GM12873 (cell line): Measurements from ENCODE around the gene IWS1.

Source experiments
- TF ChIP-seq, protein P1 (sequence below): IDR thresholded peaks from 2 replicates; pipeline ENCODE4 v1.5.1; 2012; ENCODE audit warnings: low read depth, mild to moderate bottlenecking, moderate library complexity, low read length, control low read depth; ENCODE audit not compliant: insufficient read depth; ENCODE audit errors: missing control alignments

IWS1 gene

DNA sequence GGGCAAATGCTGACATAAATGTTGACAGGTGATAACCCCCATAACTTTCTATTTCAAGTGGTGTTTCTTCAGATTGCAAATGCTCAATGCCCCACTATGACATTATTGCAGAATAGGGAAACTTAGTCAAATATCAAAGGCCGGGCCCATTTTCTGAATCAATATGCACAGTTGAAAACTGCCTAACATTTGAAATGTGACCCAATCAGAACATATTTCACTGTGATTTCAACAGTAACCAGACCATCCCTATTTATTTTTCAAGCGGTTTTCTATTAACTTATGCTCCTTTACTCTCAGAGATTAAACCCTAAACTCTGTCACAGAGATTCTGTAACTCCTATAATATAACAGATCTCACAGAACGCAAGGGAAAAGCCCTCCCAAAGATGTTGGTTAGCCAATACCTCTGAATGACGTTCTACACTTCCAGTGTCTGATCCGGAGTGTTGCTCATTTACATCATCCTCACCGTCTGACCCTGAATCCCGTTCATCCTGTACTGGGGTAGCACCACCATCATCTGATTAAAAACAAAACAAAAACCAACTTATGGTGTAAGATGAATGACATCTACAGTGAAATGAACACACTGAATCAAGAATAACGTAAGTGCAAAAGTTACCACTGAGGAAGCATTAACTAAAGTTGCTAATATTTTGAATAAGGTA is 2.9 kb downstream of the IWS1 start:
- TF ChIP-seq, protein P1, sequence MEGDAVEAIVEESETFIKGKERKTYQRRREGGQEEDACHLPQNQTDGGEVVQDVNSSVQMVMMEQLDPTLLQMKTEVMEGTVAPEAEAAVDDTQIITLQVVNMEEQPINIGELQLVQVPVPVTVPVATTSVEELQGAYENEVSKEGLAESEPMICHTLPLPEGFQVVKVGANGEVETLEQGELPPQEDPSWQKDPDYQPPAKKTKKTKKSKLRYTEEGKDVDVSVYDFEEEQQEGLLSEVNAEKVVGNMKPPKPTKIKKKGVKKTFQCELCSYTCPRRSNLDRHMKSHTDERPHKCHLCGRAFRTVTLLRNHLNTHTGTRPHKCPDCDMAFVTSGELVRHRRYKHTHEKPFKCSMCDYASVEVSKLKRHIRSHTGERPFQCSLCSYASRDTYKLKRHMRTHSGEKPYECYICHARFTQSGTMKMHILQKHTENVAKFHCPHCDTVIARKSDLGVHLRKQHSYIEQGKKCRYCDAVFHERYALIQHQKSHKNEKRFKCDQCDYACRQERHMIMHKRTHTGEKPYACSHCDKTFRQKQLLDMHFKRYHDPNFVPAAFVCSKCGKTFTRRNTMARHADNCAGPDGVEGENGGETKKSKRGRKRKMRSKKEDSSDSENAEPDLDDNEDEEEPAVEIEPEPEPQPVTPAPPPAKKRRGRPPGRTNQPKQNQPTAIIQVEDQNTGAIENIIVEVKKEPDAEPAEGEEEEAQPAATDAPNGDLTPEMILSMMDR: no peak

DNA sequence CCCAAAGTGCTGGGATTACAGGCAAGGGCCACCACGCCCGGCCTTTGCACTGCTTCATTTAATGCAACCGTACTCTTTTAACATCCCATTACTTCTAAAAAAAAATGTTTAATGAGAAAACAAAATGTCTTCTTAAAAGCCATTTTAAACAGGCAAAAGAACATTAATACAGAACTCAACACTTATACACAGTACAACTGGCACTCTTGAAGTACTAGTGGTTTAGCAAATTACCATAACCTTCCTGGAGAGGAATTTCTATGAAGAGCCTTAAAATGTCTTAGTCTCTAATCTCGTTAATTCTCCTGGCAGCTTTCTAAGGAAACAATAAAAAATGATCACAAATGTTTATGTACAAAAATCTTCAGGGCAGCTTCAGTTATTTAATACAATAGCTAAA is 5.9 kb downstream of the IWS1 start:
- TF ChIP-seq, protein P1: no peak

DNA sequence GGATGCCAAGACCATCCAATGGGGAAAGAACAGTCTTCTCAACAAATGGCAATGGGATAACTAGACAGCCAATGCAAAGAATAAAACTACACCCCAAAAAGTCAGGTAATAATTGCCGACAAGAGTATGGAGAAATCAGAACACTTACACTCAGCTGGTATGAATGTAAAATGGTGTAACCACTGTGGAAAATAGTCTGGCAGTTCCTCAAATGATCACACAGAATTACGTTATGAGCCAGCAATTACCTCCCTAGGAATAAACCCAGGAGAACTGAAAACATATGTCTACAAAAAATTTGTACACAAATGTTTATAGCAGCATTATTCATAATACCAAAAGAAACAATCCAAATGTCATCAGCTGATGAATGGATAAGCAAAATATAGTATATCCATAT is 8.8 kb downstream of the IWS1 start:
- TF ChIP-seq, protein P1: no peak

DNA sequence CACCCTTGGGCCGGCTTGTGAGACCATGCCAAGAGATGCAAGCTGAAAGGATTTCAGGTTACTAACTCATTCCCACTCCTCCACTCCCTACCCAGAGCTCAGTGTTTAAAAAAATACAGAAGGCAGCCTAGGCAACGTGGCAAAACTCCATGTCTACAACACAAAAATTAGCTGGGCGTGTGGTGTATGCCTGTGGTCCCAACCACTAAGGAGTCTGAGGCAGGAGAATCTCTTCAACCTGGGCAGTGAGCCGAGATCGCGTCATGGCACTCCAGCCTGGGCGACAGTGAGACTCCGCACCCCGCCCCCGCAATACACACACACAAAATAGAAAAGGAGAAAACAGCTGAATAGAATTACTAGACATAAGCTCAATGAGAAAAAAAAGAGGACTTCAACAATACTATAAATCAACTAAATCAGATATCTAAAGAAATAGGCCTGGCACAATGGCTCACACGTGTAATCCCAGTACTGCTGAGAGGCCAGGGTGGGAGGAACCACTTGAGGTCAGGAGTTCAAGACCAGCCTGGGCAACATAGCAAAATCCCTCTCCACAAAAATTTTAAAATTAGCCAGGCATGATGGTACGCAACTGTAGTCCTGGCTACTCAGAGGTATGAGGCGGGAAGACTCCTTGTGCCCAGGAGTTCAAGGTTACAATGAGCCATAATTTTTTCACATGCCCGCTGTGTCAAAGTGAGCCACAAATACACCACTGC is 10.1 kb downstream of the IWS1 start:
- TF ChIP-seq, protein P1: no peak

DNA sequence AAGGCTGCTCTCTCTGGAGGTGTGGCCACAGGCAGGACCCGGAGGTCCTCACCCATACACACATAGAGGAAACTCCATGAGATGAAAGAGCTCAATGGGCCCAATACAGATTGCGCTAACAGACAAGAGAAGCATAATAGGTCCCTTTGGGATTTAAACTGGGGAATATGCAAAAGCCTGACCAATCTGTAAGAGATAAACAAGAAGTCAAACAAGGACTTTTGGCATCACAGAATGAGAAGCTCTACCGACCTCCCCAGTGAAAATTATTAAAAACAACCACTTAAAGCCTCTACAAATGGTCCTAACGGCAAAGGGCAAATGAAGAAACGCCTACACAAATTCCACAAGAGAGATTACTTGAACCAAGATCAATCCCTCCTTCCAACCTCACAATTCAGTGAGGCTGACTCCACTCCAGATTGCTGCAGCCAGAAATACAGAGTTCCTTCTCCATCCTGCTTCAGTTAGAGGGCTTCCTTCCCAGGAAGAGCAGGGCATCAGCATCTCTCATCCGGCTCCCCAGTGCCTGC is 10.8 kb downstream of the IWS1 start:
- TF ChIP-seq, protein P1: no peak

DNA sequence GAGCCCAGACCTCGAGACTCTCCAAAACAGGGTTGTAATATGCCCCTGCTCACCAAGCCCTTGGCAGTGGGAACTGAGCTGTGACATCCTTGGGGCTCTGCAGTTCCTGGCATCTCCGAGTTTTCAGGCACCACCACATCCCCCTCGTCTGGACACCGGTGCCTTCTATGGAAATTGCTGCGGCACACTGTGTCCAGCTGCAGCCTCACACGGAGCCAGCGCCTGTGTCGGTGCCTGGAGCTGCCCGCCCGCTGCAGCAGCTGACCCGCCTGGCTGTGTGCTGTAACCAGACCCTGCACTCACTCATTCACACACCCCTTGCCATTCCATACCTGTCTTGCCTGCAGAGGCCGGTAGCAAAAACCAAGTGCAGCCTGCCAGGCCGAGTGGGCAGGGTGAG is 11.8 kb downstream of the IWS1 start:
- TF ChIP-seq, protein P1: no peak

DNA sequence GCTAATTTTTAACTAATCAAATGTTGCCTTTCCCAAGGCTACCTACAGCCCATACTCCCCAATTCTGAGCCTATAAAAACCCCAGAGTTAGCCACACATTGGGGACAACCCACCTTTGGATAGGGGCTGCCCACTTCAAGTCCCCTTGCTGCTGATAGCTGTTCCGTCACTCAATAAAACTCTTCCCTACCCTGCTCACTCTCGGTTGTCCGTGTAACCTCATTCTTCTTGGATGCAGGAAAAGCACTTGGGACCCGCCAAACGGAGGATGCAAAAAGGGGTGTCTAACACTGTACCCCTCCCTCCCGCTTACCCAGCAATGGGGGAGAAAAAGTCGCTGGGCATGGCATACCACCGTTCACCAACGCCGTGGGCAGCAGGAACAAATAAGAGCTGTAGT is 12.2 kb downstream of the IWS1 start:
- TF ChIP-seq, protein P1: no peak
